Stimulated activated CD4-positive, alpha-beta T cell treated with anti-CD3 and anti-CD28 coated beads, Interleukin-1b, Interleukin-23, amount 100 ng/mL, for 48 hours (primary cell): ENCODE results near the gene ANAPC5.

Experiments used
- DNase-seq: peaks from one replicate; pipeline ENCODE4 v3.0.0-alpha.2; 2020

The ANAPC5 gene

DNA sequence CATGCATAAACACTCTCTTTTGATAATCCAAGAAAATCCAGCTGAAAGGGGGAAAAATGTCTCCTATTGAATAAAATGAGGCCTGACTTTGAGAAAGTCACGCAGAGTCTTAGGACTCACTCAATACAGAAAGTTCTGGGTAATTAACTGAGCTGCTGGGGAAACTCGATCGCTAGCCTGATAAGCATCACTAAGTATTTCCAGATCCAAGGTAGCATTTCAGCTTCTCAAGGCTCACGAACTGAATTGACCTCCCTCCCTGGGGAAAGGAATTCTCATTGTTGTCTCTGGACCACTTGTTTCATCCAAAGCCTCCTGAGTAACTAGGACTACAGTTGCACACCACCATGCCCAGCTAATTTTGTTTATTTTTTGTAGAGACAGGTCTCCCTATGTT, 13.8 kb upstream of the ANAPC5 start:
- no peak for DNase-seq

DNA sequence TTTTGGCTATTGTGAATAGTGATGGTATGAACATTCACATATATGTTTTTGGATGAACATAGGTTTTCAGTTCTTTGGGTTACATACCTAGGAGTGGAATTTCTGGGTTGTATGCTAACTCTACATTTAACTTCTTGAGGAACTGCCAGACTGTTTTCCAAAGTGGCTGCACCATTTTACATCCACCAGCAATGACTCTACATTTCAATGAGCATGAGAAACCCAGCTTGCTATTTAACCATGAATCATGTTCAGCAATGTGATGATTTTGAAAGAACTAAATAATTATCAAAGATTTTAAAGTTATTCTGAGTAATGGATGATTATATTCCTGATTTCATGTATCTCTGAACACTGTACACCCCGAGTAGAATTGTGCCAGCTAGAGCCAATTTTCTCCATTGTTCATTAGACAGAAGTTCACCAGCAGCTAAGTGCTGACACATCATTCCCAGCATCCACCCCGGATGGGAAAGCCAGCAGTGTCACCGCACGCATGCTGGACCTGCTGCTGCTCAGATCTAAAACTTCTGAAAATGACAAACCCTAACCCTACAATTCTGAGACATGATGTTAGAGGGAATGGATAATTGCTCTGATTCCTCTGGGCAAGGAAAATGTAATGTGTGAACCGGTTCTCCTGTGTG, 13.3 kb upstream of the ANAPC5 start:
- DNase-seq: no peak

- DNase-seq: no peak
Measured at GRCh38 chr12:121364683-121365121, 12.5 kb upstream of the ANAPC5 start.

DNA sequence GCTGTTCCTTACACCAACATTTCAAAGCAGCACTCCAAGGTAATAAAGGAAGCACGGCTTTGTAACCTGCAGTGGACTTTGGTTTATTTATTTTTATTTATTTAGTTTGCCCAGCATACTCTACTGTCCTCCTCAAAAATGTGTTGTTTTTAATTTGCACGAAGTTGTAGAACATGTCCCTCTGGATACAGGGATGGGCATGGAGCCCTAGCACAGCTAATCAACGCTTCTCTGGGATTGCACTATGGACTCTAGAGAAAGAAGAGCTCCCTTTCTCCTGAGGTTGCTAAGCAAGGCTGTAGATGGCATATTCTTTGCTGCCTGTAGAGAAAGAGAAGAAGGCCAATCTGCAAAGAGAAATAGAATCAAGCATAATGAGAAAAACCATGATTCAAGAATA, 5.9 kb upstream of the ANAPC5 start:
- no peak for DNase-seq

DNA sequence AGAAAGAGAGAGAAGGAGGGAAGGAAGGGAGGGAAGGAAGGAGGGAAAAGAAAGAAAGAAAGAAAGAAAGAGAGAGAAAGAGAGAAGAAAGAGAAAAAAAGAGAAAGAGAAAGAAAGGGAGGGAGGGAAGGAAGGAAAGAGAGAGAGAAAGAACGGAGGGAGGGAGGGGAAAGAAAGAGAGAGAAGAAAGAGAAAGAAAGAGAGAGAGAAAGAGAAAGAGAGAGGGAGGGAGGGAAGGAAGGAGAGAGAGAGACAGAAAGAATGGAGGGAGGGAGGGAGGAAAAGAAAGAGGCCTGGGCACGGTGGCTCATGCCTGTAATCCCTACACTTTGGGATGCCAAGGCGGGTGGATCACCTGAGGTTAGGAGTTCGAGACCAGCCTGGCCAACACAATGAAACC, 5.1 kb upstream of the ANAPC5 start:
- DNase-seq: no peak

GRCh38 chr12:121356657-121357056, 4.4 kb upstream of the ANAPC5 start:
- DNase-seq: no peak

DNA sequence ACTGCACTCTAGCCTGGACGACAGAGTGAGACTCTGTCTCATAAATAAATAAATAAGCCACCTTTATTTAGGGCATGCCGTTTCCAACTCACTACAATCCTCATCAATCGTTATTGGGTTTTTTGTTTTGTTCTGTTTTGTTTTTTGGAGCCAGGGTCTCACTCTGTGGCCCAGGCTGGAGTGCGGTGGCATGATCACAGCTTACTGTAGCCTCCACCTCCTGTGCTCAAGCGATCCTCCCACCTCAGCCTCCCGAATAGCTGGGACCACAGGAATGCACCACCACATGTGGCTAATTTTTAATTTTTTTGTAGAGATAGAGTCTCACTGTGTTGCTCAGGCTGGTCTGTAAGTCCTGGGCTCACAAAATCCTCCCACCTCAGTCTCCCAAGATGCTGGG, 3.6 kb upstream of the ANAPC5 start:
- no peak for DNase-seq

DNA sequence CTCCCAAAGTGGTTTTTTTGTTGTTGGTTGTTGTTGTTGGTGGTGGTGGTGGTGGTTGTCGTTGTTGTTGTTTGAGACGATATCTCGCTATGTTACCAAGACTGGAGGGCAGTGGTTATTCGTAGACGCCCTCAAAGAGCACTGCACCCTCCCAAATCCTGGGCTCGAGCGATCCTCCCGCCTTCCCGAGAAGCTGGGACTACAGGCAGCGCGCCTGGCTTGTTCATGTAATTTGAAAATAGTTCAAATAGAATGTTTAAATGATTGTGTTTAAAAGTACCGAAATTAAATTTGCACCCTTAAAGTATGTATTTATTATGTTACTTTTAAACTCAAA, 439 bp upstream of the ANAPC5 start:
- no peak for DNase-seq

GRCh38 chr12:121346747-121347146, 5.5 kb downstream of the ANAPC5 start:
- DNase-seq: no peak

- no peak for DNase-seq
Measured at GRCh38 chr12:121345151-121345815, 6.9 kb downstream of the ANAPC5 start.

GRCh38 chr12:121344506-121344905, 7.7 kb downstream of the ANAPC5 start:
- no peak for DNase-seq

- no peak for DNase-seq
Measured at GRCh38 chr12:121337416-121337815, 14.8 kb downstream of the ANAPC5 start.

DNA sequence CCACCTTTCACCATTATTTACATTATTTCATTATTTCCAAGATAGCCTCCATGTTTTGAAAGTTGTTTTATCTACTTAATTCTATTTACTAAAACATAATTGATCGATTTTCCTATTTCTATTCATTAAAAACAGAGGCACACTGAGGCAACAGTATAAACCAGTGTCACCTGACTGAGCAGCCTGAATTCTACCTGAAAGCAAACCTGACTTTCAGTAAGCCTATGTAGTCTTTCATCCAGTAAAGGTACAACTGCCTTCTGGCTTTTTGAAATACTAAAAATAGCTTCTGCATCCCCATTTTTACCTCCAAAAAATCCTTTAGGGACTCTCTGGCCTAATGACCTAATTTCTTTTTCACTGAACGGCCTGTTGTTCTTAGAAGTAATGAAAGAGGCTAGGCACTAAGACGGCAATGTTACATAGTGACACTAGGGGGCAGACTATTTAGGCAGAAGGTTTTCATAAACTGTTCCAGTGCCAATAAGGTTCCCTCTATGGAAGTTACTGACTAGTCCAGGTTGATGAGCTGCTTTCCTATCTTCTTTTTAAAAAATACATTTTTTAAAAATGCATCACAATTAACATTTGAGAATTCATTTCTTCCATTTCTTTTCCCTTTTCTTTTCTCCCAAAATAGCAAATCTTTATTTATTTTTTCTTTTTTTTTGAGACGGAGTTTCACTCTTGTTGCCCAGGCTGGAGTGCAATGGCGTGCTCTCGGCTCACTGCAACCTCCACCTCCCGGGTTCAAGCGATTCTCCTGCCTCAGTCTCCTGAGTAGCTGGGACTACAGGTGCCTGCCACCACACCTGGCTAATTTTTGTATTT, 17.5 kb downstream of the ANAPC5 start:
- no peak for DNase-seq

GRCh38 chr12:121333747-121334146, 18.5 kb downstream of the ANAPC5 start:
- DNase-seq: no peak

GRCh38 chr12:121331248-121331647, 21.0 kb downstream of the ANAPC5 start:
- no peak for DNase-seq

- DNase-seq: no peak
Measured at GRCh38 chr12:121330692-121331091, 21.5 kb downstream of the ANAPC5 start.

DNA sequence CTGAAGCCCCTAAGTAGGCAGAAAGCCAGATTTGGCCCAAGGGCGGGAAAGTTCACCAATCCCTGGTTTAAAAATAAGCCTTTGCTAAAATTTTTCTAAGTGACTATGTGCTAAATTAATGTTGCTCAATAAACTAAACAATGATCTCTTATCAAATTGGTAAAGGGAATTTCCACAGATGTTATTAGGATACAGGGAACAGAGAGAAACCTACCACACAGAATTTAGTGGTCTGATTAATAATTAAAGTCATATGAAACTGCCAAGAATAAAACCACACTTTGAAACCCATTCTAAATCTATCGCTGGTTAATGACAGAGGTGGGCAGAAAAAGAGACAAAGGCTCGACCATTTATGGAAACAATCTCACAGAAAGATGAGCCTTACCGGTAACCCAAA, 22.0 kb downstream of the ANAPC5 start:
- no peak for DNase-seq

GRCh38 chr12:121328620-121329019, 23.6 kb downstream of the ANAPC5 start:
- no peak for DNase-seq

DNA sequence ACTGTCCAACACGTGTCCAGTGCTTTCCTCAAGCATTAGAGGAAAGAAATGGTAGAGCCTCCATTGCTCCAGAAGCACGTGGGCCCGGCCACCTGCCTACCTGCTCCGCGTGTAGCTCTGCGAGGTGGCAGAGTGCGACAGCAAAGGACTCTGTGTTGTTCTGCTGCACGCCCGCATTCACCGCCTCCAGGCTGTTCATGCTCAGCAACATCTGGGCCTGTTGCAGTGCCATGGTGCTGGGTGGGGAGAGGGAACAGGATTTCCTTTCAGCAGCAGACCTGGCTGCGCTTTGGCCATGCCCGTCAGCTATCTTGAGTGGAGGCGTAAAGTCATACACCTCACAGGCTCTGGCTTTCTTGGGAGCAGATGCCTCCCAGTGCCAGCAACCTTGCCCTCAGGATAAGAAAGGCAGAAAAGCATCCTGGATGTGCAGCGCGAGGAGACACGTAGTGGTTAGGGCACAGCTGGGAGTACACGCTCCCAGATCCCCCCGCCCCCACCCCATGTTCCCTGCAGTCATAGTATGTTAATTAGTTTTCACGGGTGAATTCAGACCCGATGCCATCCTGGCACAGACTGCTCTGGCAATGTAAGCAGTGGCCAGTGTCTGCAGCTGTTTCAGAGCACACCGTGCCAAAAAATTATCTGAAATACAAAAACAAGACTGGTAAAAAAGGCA, 25.1 kb downstream of the ANAPC5 start:
- DNase-seq: no peak

DNA sequence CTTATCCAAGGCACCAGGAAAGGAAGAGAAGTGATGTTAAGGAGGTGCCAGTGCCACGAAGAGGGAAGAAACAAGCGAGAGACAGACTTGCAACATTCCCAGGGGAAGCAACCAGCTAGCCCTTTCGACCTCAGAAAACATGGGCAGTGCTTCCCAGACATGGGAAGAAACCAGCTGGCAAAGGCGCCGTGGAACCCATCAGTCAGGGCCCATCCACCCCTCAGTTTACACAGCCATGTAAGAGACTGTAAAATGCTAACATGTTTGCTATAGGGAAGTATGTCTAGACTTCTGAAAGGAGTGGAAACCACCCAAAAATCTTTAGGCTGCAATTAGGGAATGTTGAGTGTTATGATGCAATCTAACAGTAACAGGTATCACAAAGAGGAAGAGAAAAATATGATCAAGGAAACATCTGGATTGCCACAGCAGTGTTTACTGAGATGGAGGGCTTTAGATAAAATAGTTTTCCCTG, 26.3 kb downstream of the ANAPC5 start:
- no peak for DNase-seq

GRCh38 chr12:121323908-121324307, 28.3 kb downstream of the ANAPC5 start:
- no peak for DNase-seq

DNA sequence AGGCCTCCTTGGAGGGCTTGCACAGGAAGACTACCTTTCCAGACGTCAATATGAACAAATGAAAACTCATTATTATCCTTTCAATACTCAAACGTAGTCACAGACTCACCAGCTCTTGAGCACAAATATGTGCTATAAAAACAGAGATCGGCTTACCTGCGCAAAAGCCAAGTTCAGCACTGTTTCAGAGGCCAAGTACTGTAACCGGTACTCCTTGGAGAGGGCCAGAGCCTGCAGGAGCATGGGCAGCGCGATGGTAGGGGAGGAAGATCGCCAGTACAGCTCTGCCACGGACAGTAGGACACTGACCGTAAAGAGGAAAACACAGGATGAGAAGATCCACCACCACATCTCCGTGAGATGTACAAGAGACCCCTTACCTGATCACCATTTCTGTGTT, 34.1 kb downstream of the ANAPC5 start:
- no peak for DNase-seq

GRCh38 chr12:121314431-121314830, 37.8 kb downstream of the ANAPC5 start:
- no peak for DNase-seq
